GM23248 (cell line): ENCODE data around the gene CSTPP1. TPM values are rescaled to one million over a fixed set of nuclear protein-coding genes. Genes with fewer than 3 reads are reported as not detected.

Experiments
- DNase-seq: peaks from one replicate; pipeline ENCODE4 v3.0.0-alpha.2; 2015
- H2AFZ ChIP-seq: fragments of 200-600 bp; sonication (generic); 2 replicates; pipeline ENCODE4 v1.6.1; 2016; ENCODE audit warnings: antibody characterized with exemption
- H3F3A ChIP-seq: fragments of 200-600 bp; sonication (generic); 2 replicates; pipeline ENCODE4 v1.6.1; 2016; ENCODE audit warnings: mild to moderate bottlenecking, antibody characterized with exemption, mixed run types; ENCODE audit not compliant: insufficient read depth
- H3K27ac ChIP-seq: fragments of 200-600 bp; sonication (generic); 2 replicates; pipeline ENCODE4 v1.5.1; 2016; ENCODE audit warnings: mild to moderate bottlenecking
- H3K27me3 ChIP-seq: fragments of 200-600 bp; sonication (generic); replicated peaks from 2 replicates; pipeline ENCODE4 v1.6.1; 2016; ENCODE audit warnings: mild to moderate bottlenecking; ENCODE audit not compliant: insufficient read depth
- H3K36me3 ChIP-seq: fragments of 200-600 bp; sonication (generic); 2 replicates; pipeline ENCODE4 v1.6.1; 2016; ENCODE audit warnings: low read depth, mild to moderate bottlenecking
- H3K4me1 ChIP-seq: fragments of 200-600 bp; sonication (generic); 2 replicates; pipeline ENCODE4 v1.6.1; 2016; ENCODE audit warnings: mild to moderate bottlenecking; ENCODE audit not compliant: insufficient read depth
- H3K4me2 ChIP-seq: fragments of 200-600 bp; sonication (generic); one replicate; pipeline ENCODE4 v1.6.1; 2016; ENCODE audit warnings: mild to moderate bottlenecking; ENCODE audit not compliant: unreplicated experiment
- H3K4me3 ChIP-seq: fragments of 200-600 bp; sonication (generic); 2 replicates; pipeline ENCODE4 v1.5.1; 2016; ENCODE audit warnings: mild to moderate bottlenecking
- H3K79me2 ChIP-seq: fragments of 200-600 bp; sonication (generic); 2 replicates; pipeline ENCODE4 v1.6.1; 2016; ENCODE audit warnings: mild to moderate bottlenecking; ENCODE audit not compliant: insufficient read depth
- H3K9ac ChIP-seq: fragments of 200-600 bp; sonication (generic); 2 replicates; pipeline ENCODE4 v1.6.1; 2016; ENCODE audit warnings: mild to moderate bottlenecking
- H3K9me2 ChIP-seq: fragments of 200-600 bp; sonication (generic); 2 replicates; pipeline ENCODE4 v1.6.1; 2016; ENCODE audit warnings: mixed run types, mild to moderate bottlenecking, moderate library complexity; ENCODE audit not compliant: insufficient read depth
- H3K9me3 ChIP-seq: fragments of 200-600 bp; sonication (generic); one replicate; pipeline ENCODE4 v1.6.1; 2017; ENCODE audit warnings: low read depth
- H4K20me1 ChIP-seq: fragments of 200-600 bp; sonication (generic); 2 replicates; pipeline ENCODE4 v1.6.0; 2016; ENCODE audit not compliant: insufficient read depth
- EZH2 ChIP-seq: fragments of 200-600 bp; sonication (generic); IDR thresholded peaks from 2 replicates; pipeline ENCODE4 v1.6.1; 2018; ENCODE audit warnings: antibody characterized with exemption, mild to moderate bottlenecking; ENCODE audit not compliant: insufficient read depth, poor library complexity, severe bottlenecking
- EZH2phosphoT487 ChIP-seq: fragments of 200-600 bp; sonication (generic); IDR thresholded peaks from 2 replicates; pipeline ENCODE4 v1.6.1; 2018; ENCODE audit warnings: antibody characterized with exemption, moderate library complexity, mild to moderate bottlenecking, low read depth; ENCODE audit not compliant: insufficient read depth
- WGBS, 2 experiments: methylation state at CpG; one replicate each; pipeline ENCODE4 v1.1.6; 2015 to 2017; ENCODE audit warnings: low lambda C conversion rate in 2 of 2, low coverage in 1 of 2; ENCODE audit errors: missing lambda C conversion rate in 2 of 2; 5-methylcytosine and 5-hydroxymethylcytosine counted together
- in situ Hi-C: fragments of 300-500 bp; cut with MboI; formaldehyde crosslinking; loops from 2 replicates; pipeline ENCODE4 v1.15.0; 2020
- polyA plus RNA-seq: library from polyadenylated mRNA; unstranded; fragments of >200 nt; fragmentation: Nextera tagmentation; extraction: Ambion mirVana; gene quantifications from 2 replicates; pipeline ENCODE4 v1.2.1, GENCODE V29; 2016
- total RNA-seq: library from RNA; depleted of rRNA; stranded (reverse); fragments of >200 nt; shearing (Covaris generic); gene quantifications from 2 replicates; pipeline ENCODE4 v1.2.3, GENCODE V29; 2014

The CSTPP1 gene
- total and polyA plus RNA-seq, 2 experiments from 2014 or later: 21.7 to 39.9 TPM

DNA sequence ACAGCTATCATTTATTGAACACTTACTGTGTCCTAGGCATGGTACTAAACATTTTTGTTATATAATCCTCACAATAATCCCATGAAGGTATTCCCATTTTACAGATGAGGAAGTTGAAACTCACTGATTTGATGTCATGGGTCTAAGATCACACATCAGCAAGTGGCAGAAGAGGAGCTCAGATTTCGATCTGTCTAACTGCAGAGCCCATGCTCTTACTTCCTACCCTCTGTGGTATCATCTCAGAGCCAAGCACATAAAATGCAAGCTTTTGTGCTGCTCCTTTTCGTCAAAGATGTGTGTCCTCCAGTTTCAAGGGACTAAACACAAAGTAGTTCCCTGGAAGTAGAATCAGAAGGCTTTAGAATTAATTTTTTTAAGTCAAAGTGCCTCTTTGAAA lies 169.0 kb downstream of the CSTPP1 start:
- Histone ChIP-seq H3K4me1 (peaks cover 25% of the 10 kb centered on the region), H2AFZ (no peak overlapping the region), H3K36me3 (no peaks in the 10 kb centered on the region), H3K9me3 (no peaks in the 10 kb centered on the region), H3K4me2 (no peak overlapping the region), H3K79me2 (no peaks in the 10 kb centered on the region), H3K9ac (no peak overlapping the region), H4K20me1 (no peaks in the 10 kb centered on the region), H3K27me3 (no peaks in the 10 kb centered on the region), H3K9me2 (no peaks in the 10 kb centered on the region), H3F3A (no peaks in the 10 kb centered on the region), H3K4me3 (no peak overlapping the region), H3K27ac (no peak overlapping the region)
- 95 to 96% methylated on average over 2 of the region's 2 CpGs for WGBS, 2 experiments
- DNase-seq: no peak
- in situ Hi-C loops: no loop called here
- no peak for TF ChIP-seq EZH2phosphoT487
- no peak for TF ChIP-seq EZH2

DNA sequence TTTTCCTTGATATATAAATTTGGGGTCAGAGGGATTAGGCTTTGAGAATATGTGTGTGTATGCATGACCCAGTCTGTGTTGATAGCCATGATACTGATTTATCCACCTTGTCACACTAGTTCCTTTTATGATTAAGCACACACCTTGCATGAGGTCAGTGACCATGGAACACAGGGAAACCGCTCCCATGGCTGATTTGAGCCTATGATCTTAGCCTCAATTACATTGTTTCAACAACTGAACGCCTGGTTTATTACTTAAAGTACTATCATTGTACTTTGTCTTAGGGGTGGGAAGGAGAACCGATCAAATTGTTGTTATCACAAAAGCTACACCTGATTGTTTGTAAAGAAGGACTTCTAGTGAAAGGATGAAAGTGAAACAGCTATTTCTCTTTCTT lies 169.4 kb downstream of the CSTPP1 start:
- H3K9ac ChIP-seq: no peak overlapping the region
- H3F3A ChIP-seq: no peaks in the 10 kb centered on the region
- H2AFZ ChIP-seq: no peak overlapping the region
- H4K20me1 ChIP-seq: no peaks in the 10 kb centered on the region
- H3K4me2 ChIP-seq: no peak overlapping the region
- H3K9me3 ChIP-seq: no peaks in the 10 kb centered on the region
- H3K9me2 ChIP-seq: no peaks in the 10 kb centered on the region
- H3K4me1 ChIP-seq: peaks cover 26% of the 10 kb centered on the region
- no peak overlapping the region for H3K4me3 ChIP-seq
- no peak for DNase-seq
- H3K36me3 ChIP-seq: no peaks in the 10 kb centered on the region
- no peaks in the 10 kb centered on the region for H3K27me3 ChIP-seq
- WGBS, 2 experiments: 90 to 99% methylated on average over 3 of the region's 3 CpGs
- H3K27ac ChIP-seq: no peak overlapping the region
- TF ChIP-seq EZH2: no peak
- TF ChIP-seq EZH2phosphoT487: no peak
- no peaks in the 10 kb centered on the region for H3K79me2 ChIP-seq
- in situ Hi-C loops: no loop called here

DNA sequence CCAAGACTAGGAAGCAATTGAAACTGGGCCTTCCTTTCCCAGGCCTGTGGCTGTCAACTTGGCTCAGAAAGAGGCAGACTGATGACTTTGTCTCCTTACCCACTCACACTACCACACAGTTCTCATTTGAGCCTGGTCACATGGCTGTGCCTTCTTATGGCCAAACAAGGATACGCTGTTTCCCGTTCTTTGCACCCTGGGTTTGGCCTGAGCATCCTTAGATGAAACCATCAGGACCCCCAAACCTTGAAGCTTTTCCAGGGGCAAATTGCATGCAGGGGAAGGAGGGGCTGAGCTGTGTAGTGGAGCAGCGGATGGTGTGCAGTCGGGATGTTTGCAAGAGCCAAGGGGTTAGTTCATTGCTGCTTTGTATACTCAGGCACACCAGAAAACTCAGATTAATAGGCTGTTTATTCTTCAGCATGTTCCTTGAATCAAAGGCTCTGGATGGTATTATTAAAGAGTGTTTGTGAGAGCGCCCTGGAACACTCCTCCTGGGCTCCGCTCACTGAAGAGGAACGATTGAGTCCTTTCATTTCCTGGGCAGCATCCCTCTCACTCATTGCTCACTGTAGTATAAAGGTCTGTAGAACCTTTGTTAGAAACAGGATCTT lies 170.3 kb downstream of the CSTPP1 start:
- H3K27me3 ChIP-seq: no peaks in the 10 kb centered on the region
- in situ Hi-C loops: no loop called here
- no peak for TF ChIP-seq EZH2phosphoT487
- no peak for TF ChIP-seq EZH2
- no peaks in the 10 kb centered on the region for H3K9me2 ChIP-seq
- no peaks in the 10 kb centered on the region for H3K79me2 ChIP-seq
- H4K20me1 ChIP-seq: no peaks in the 10 kb centered on the region
- no peaks in the 10 kb centered on the region for H3K9me3 ChIP-seq
- H3K36me3 ChIP-seq: no peaks in the 10 kb centered on the region
- no peak overlapping the region for H3K4me3 ChIP-seq
- H3K9ac ChIP-seq: no peak overlapping the region
- DNase-seq: no peak
- H3K4me1 ChIP-seq: peaks cover 26% of the 10 kb centered on the region
- WGBS, 2 experiments: 57 to 60% methylated on average over 7 of the region's 7 CpGs
- no peak overlapping the region for H3K4me2 ChIP-seq
- no peaks in the 10 kb centered on the region for H3F3A ChIP-seq
- no peak overlapping the region for H3K27ac ChIP-seq
- H2AFZ ChIP-seq: no peak overlapping the region

DNA sequence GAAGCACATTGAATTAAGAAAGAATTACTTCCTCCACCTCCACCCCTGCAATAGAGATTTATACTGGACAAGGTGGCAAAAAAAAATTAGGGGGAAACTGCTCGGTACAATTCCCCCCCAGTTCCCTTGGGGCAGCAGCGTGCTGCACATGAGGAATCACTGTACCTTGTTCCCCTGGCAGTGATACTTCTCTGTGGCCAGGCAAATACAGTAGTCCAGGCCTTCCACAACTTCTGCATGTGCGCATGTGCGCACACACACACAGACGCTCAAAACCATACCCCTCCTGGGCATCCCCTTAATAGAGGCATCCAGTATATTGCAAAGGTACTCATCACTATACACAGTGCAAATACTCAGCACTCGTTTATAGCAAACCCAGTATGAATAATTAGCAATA lies 171.2 kb downstream of the CSTPP1 start:
- in situ Hi-C loops: no loop called here

More for the DNA sequence above, 171.2 kb downstream of the CSTPP1 start:
- H3K4me3 ChIP-seq: no peak overlapping the region
- H3K27me3 ChIP-seq: no peaks in the 10 kb centered on the region
- no peaks in the 10 kb centered on the region for H3K9me3 ChIP-seq
- no peaks in the 10 kb centered on the region for H3F3A ChIP-seq
- no peak overlapping the region for H3K9ac ChIP-seq
- DNase-seq: no peak
- H2AFZ ChIP-seq: no peak overlapping the region
- no peak overlapping the region for H3K27ac ChIP-seq
- H3K9me2 ChIP-seq: no peaks in the 10 kb centered on the region
- WGBS, 2 experiments: 77 to 82% methylated on average over 6 of the region's 6 CpGs
- TF ChIP-seq EZH2phosphoT487 (no peak), EZH2 (no peak)
- no peaks in the 10 kb centered on the region for H4K20me1 ChIP-seq
- H3K36me3 ChIP-seq: no peaks in the 10 kb centered on the region
- H3K79me2 ChIP-seq: no peaks in the 10 kb centered on the region
- no peak overlapping the region for H3K4me2 ChIP-seq
- H3K4me1 ChIP-seq: peaks cover 26% of the 10 kb centered on the region
